HG03045 (cell line): ENCODE data around the gene ECHDC3.
"Not testable (repeated sequence)": the region's sequence is repeated elsewhere in the genome, so short reads cannot be mapped to it uniquely, and the experiment has no call there.

Experiments
- ATAC-seq: cut with Tn5 transposase; IDR thresholded peaks from one replicate; pipeline ENCODE4 v1.9.1; 2021; ENCODE audit warnings: mild to moderate bottlenecking, moderate library complexity; ENCODE audit not compliant: unreplicated experiment

Gene ECHDC3

GRCh38 chr10:11715815-11716494 is 26.2 kb upstream of the ECHDC3 start:
- no peak for ATAC-seq

DNA sequence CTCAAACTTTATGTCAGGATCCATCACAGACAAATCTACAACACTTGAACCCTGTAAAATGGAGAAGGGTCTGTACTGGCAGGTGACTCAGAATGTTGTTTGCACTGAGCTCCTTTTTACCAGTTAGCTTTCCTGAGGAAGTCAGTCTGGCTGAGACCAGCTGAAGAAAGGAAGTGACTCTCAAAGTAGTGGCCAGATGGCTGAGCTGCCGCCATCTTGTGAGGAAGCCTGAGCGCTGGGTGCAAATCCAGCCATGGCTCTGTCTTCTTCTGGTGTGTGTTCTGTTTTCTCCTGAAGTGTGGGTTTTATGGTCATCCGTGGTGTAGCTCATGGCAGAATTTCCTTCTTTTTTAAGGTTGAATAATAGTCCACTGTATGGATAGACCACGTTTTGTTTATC is 25.5 kb upstream of the ECHDC3 start:
- no peak for ATAC-seq

GRCh38 chr10:11719496-11720259 is 22.5 kb upstream of the ECHDC3 start:
- ATAC-seq = no peak

GRCh38 chr10:11720260-11720741 is 21.9 kb upstream of the ECHDC3 start:
- no peak for ATAC-seq

GRCh38 chr10:11721806-11722205 is 20.4 kb upstream of the ECHDC3 start:
- no peak for ATAC-seq

GRCh38 chr10:11723359-11723758 is 18.8 kb upstream of the ECHDC3 start:
- ATAC-seq = no peak

GRCh38 chr10:11724938-11725776 is 17.0 kb upstream of the ECHDC3 start:
- ATAC-seq = no peak

GRCh38 chr10:11725912-11726311 is 16.3 kb upstream of the ECHDC3 start:
- no peak for ATAC-seq

DNA sequence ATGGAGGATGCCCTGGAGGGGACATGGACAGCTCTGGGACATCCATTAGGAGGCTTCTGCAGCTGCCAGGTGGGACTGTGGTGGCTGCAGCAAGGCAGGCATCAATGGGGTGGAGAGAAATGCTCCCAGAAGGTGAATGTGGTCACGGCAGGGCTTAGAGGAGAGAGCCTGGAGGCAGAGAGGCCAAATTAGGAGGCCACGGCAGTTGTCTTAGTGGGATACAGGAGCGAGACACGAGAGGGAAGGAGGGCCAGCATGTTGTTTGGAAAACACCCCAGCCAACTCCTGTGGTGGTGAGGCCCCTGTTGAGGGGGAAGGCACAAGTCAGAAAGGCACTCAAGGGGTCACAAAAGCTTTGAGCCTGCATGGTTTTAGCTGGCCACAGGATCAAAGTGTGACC is 14.6 kb upstream of the ECHDC3 start:
- no peak for ATAC-seq

- ATAC-seq = no peak
Observed at GRCh38 chr10:11728353-11728752, 13.8 kb upstream of the ECHDC3 start.

GRCh38 chr10:11729790-11730315 is 12.3 kb upstream of the ECHDC3 start:
- no peak for ATAC-seq

- no peak for ATAC-seq
Observed at GRCh38 chr10:11730779-11731178, 11.4 kb upstream of the ECHDC3 start.

- ATAC-seq = not testable (repeated sequence)
Observed at GRCh38 chr10:11736767-11737166, 5.4 kb upstream of the ECHDC3 start.

GRCh38 chr10:11737258-11738032 is 4.7 kb upstream of the ECHDC3 start:
- ATAC-seq = not testable (repeated sequence)

DNA sequence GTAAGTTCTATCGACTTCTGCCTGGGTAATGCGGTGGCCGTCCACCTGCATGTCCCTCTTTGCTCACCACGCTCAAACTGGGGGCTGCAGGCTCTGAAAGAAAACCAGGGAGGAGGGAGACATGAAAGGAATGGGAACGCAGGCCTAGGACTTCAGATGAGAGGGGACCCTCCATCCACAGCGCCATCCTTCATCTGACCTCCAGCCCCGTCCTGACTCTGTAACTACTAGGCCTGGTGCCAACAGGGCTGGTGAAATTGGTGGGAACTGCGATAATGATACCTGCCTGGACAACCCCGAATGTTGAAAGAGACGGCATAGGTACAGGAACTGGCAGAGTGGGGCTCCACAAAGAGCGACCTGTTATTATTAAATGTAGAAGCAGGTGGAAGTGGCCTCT is 1.3 kb upstream of the ECHDC3 start:
- ATAC-seq = no peak

DNA sequence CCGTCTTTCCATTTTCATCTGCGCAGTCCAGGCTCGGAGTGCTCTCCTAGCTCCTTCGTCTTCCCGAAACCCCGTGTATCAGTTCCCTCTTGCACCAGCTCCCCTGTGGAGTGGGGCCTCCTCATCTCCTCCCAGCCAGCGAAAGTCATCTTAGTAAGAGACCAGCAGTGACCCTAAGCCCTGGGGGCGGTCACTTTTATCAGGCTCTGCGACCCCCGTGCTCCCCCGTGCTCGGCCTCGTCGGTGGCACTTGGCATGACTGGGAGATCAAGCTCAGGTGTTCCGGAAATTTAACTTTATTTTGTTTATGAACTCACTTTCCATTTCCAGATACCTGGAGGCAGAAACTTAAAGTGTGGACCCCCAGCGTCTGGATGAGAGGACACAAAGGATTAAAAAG is 574 bp upstream of the ECHDC3 start:
- no peak for ATAC-seq

- ATAC-seq = no peak
Observed at GRCh38 chr10:11742779-11743298, 657 bp downstream of the ECHDC3 start.

DNA sequence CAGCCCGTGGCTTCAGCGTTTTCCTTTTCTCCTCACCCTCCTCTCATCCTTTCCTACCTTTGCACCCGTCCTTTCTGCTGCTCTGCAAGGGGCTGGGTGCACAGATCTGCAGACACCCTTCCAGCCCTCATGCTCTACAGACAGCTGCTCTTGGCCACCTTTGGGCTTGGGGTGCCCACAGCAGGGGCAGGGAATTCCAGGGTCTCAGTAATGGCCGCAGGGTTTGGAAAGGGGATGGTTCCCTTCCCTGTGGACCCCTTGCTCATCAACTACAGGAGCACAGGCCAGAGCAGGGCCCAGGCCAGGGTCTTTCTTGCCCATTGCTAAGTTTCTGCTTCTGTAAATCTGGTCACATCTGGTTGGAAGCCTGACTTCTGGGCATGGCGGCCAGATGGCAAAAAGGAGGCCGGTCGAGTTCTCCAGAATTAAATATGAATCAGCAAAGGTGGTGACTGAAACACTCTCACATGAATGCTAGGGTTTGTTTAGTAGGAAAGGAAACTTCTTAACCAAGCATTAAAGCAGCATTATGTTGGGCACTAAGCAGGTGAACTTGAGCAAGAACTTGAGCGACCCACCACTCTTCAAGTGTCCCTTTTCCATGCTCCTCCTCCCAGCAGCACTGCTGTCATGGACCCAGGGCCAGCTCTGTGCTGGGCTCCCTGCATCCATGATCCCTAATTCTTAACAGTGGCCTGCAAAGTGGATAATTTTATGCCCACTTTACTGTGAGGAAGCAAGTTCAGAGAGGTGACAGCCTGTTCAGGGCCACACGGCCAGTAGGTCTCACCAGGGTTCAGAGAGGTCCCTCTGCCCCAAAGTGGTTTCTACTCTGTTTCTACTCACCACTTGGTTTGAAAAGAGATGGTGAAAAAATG is 1.5 kb downstream of the ECHDC3 start:
- ATAC-seq = no peak

- ATAC-seq = no peak
Observed at GRCh38 chr10:11745045-11745444, 2.9 kb downstream of the ECHDC3 start.
